HG02970 (cell line): ENCODE measurements around the gene CEP68.
A peak's percentile ranks its signal among the peaks of the same experiment; 100 is the strongest.
"Not testable (repeated sequence)": the region's sequence is repeated elsewhere in the genome, so short reads cannot be mapped to it uniquely, and the experiment has no call there.

Source experiments
- ATAC-seq: cut with Tn5 transposase; IDR thresholded peaks from one replicate; pipeline ENCODE4 v1.9.1; 2021; ENCODE audit warnings: mild to moderate bottlenecking, moderate library complexity, moderate number of reproducible peaks; ENCODE audit not compliant: unreplicated experiment, low FRiP score

The CEP68 gene

DNA sequence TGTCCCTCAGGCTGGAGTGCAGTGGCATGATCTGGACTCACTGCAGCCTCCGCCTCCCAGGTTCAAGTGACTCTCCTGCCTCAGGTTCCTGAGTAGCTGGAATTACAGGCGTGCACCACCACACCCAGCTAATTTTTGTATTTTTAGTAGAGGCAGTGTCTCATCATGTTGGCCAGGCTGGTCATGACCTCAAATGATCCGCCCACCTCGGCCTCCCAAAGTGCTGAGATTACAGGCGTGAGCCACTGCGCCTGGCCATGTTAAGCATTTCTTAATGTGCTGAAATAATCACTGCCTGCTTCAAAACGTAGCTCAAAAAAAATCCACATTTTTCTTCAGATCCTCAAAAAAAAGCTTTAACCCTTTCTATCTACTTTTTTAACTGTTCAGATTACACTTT is 69.2 kb downstream of the CEP68 start:
- not testable (repeated sequence) for ATAC-seq

DNA sequence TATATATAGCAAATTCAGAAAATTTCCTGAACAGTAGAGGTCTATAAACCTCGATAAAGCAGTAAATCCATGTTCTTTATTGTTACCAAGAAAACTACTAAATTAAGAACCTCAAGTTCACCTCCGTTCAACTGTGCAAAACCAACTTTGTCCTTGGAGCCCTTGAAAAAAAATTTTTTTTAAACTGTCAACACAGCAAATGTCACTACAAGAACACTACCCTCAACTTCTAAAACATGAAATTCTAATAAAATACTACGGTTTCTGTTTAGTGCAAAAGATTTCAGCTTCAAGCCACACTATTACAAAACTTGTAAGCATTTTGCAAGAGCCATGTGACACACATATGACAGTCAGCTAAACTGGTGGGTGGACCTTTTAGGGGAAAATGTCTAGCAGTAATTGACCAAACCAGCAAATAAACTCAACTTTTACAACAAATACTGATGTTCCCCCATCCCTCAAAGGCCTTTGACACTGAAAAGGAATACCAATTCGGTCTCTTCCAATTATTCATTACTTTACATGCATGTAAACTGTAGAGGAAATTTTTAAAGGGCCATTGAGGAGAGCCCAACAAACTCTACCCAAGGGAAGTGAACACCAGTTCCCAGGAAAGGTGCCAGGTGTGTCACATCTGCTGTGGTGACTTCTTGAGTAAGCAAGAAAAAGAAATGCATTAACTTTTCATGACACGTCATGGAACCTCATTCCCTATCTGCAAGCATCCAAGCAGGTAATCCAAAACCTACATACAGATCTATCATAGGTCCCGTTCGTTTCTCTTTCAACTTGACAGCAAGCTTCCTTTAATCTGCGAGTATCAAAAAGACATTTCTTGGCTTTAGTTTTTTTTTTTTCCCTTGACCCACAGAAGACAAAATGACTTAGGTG is 72.3 kb downstream of the CEP68 start:
- ATAC-seq, result no peak

DNA sequence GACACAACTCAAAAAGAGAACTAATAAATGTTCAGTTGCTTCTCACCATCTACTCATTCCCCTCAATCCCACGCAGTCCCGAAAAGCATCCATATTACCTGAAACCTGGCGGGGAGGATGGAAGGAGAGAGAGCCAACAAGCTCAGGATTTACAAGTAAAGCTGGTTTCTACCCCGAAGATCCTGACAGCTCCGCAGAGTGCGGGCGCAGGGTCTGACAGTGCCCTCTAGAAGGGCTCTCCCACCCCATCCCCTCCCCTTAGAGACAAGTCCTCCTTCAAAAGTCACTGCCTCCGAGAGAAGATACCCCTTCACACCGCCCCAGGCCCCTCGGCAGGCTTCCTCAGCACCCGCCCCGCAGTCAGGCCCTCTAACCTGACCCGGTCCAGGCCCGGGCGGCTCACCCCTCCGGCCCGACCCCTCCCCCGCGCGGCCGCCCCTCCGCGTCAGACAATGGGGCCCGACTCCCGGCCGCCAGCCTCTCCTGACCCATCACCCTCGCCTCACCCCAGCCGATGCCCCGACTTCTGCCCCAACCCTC is 73.1 kb downstream of the CEP68 start:
- ATAC-seq, result peak; percentile 2

DNA sequence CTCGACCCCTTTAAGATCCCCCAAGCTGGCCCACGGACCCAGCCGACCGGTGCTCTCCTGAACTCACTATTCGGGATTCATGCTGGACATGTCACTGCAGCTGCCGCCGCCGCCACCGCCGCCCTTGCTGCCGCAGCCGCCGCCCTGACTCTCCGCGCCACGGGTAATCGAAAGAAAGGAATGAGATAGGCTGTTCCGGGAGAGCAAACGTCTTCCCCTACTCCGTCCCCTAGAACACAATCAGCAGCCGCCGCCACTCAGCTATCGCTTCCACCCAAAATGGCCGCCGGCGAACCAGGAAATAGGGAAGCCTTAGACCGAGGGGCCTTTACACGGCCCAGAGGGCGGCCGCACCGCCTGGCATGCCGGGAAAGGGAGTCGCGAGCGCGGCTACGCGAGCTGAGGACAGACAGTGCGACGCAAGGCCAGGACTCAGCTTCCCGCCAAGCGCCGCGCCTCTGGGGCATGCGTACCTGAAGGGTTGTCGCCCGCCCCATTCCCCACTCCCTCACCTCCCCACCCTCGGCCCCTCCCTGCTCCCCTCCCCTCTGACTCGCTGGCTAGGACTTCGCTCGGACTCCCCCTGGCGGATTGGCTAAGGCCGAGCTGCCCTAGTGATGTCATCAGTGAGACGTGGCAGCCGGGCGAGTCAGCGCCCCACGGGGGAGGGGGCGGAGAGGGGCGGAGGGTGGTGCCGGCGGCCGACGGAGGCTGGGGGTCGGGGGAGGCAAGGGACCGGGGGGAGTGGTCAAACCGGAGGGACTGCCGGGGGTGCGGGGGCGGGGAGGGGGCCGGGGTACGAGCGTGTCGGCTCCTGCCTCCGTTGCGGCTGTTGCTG is 73.8 kb downstream of the CEP68 start, which contains the start of gene RAB1A:
Gene RAB1A (minus strand): TSS at position 281 of the 838 bp plus-strand sequence. CDS start 191 bp downstream, at position 90.
- ATAC-seq, result peak; percentile 96

DNA sequence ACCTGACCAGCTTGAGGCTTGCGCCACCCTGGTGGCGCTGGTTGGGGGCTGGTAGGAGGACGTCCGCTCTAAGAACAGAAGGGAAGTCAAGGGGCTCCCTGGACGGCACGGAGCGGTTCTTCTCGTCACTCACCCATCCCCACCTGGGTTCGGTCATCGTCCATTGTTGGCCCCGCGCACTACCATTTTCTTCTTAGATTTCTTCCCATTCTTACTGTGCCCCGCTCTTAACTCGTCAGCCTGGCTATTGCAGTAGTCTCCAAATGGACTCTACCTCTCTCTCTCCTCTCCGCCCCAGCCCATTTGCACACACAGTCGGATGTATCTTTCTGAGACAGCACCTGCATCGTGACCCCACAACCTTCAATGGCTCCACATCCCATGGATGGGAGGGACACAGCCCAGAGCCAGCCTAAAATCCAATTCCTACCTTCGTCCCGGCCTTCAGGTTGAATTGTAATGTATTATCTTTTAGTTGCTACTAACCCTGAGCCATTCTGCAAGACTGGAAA is 74.5 kb downstream of the CEP68 start:
- ATAC-seq, result peak; percentile 5

DNA sequence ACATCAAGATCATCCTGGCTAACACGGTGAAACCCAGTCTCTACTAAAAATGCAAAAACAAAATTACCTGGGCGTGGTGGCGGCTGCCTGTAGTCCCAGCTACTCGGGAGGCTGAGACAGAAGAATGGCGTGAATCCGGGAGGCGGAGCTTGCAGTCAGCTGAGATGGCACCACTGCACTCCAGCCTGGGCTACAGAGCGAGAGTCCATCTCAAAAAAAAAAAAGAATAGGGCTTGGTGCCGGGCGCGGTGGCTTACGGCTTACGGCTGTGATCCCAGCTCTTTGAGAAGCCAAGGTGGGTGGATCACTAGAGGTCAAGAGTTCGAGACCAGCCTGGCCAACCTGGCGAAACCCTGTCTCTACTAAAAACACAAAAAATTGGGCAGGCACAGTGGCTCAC is 76.7 kb downstream of the CEP68 start:
- not testable (repeated sequence) for ATAC-seq

DNA sequence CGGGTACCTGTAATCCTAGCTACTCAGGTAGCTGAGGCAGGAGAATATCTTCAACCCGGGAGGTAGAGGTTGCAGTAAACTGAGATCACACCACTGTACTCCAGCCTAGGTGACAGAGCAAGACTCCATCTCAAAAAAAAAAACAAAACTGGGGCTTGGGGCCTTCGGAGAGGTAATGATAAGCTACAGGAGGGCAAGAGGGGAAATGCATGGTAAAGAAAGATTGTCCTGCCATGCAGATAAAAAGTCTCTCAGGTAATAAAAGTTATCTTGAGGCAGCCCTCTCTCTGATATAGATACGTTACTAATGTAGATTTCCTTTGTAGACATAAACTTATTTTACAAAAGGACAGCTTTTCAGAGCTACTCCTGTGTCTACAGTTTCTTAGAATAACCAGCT is 77.4 kb downstream of the CEP68 start:
- no peak for ATAC-seq

DNA sequence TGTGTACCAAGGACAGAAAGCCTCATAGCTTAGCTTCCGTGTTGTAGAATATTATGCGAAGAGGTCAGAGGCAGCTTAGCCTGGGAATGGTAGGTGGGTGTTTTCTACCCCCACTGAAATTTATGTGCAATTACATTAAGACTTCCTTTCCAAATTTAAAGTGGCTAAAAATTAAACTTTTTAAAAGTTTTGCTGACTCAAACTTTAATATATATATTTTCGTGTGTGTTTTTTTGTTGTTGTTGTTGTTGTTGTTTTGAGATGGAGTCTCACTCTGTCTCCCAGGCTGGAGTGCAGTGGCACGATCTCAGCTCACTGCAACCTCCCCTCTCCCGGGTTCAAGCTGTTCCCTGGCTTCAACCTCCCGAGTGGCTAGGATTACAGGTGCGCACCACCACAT is 77.9 kb downstream of the CEP68 start:
- ATAC-seq, result no peak

DNA sequence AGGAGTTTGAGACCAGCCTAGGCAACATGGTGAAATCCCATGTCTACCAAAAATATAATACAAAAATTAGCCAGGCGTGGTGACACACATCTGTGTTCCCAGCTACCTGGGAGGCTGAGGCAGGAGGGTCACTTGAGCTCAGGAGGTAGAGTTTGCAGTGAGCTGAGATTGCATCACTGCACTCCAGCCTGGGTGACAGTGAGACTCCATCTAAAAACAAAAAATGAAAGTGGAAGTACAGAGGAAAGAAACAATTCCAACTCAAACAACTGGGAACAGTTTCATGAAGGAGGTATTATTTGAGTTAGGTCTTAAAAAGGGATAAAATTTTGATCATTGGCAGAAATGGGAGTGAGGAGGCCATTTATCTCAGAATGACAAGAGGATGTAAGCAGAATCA is 80.0 kb downstream of the CEP68 start:
- no peak for ATAC-seq
